GM15510 (cell line): ENCODE measurements around the gene DLGAP1.

Experiments used
- POLR2A ChIP-seq: IDR thresholded peaks from 3 replicates; pipeline ENCODE4 v1.6.1; 2011; ENCODE audit warnings: borderline replicate concordance; ENCODE audit not compliant: insufficient read length; ENCODE audit errors: extremely low read depth

DLGAP1 gene

GRCh38 chr18:3653263-3653850 lies 801.8 kb downstream of the DLGAP1 start:
- no peak for TF ChIP-seq POLR2A

- no peak for TF ChIP-seq POLR2A
These were observed 802.5 kb downstream of the DLGAP1 start for GRCh38 chr18:3652380-3653262.

- no peak for TF ChIP-seq POLR2A
These were observed 803.8 kb downstream of the DLGAP1 start for GRCh38 chr18:3651266-3651665.

DNA sequence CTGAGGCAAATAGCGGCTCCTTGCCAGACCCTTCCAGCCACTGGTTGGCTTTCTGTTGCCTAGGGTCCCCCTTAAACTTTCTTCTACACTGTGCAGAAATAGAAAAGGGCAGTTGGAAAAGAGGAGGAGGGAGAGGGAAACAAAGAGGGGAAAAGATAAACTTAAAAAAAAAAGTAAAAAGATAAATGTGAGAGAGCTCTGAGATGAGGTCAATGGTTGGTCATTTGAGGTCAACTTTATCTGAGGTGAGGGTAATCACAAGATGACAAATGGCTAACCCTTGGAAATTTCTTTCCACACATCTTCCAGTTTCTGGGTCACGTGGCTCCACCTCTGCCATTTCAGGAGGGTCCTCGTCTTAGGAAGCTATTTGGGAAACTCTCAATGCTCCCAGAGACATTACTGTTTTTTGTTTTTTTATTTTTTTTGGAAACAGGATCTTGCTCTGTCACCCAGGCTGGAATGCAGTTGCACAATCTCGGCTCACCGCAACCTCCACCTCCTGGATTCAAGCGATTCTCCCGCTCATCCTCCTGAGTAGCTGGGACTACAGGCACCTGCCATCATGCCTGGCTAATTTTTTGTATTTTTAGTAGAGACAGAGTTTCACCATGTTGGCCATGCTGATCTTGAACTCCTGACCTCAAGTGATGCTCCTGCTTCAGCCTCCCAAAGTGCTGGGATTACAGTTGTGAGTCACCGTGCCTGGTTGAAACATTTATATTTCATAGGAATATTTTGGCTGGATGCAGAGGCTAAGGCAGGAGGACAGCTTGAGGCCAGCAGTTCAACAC lies 805.3 kb downstream of the DLGAP1 start:
- TF ChIP-seq POLR2A = no peak

GRCh38 chr18:3649135-3649632 lies 805.9 kb downstream of the DLGAP1 start:
- TF ChIP-seq POLR2A = no peak

- TF ChIP-seq POLR2A = no peak
These were observed 806.5 kb downstream of the DLGAP1 start for GRCh38 chr18:3648641-3649040.

DNA sequence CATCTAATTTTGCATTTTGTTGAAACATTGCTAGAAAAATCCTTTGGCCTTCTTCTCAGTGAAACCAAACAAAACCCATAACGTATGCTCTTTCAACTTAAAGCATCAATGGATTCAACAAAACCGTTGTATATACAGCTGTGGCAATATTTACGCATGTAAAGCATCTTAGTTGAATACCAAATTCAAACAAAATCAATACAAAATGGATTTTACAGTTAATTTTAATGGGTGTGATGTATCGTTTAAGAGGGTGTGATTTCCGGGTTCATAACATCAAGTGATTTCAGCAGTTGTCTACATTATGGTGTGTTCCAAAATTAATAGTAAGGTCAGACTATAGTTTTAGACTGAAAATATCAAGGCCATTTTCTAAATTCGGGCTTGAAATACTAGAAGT lies 806.9 kb downstream of the DLGAP1 start:
- TF ChIP-seq POLR2A = no peak

GRCh38 chr18:3647636-3648035 lies 807.5 kb downstream of the DLGAP1 start:
- TF ChIP-seq POLR2A = no peak

DNA sequence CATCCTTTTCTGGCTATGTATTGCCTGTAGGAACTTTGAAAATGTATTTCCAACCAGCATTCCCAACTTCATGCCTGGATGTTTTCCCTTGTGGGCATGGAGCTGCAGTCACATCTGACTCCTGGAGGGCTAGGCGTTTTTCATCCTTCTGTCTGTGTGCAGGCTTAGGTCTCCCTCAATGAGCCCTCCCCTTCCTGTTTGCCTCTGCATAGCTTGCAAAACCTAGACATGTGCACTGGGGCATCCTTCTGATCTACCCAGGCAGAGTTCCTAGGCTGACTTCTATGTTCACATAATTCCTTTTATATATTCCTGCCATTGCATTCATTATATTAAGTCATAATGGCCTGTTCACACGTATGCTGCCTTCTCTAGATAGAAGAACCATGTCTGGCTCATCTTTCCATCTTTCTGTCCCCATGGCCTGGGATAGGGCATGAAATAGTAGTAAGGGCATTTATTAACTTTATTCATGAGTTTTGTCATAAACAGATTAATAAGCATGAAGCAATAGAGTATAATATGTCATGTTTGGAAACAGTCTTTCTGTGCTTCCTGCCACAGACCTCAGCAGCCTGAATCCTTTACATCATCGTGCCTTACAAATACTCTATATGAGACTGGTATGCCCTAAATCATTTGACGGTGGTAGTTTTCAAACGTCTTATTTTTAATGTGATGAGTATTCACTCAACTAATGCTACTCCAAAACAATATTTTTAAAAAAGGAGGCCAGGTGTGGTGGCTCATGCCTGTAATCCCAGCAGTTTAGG lies 809.5 kb downstream of the DLGAP1 start:
- TF ChIP-seq POLR2A = no peak

GRCh38 chr18:3634250-3634939 lies 820.7 kb downstream of the DLGAP1 start:
- TF ChIP-seq POLR2A = no peak

- TF ChIP-seq POLR2A = no peak
These were observed 823.2 kb downstream of the DLGAP1 start for GRCh38 chr18:3631887-3632286.

DNA sequence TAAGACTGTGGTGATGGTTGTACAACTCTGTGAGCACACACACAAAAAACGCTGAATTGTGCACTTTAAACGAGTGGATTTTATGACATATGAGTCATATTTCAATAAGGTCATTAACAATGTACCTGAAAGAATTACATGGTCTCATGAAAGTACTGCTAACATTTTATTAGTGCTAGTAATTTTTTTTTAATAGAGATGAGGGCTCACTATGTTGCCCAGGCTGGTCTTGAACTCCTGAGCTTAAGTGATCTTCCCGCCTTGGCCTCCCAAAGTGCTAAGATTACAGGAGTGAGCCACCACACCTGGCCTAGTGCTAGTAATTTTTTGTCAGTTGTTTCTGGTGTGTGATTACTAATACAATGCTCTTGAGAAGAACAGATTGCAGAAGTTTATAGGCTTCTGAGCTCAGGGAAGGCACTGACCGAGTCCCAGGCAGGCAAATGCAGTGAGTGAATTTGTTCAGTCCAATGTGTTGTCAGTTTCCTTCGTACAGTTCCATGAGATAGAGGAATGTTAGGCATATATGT lies 828.1 kb downstream of the DLGAP1 start:
- TF ChIP-seq POLR2A = no peak

GRCh38 chr18:3625742-3626091 lies 829.4 kb downstream of the DLGAP1 start:
- no peak for TF ChIP-seq POLR2A
